WTC11 (cell line): Measurements from ENCODE around the gene GTF2H2C_2.
A peak's percentile ranks its signal among the peaks of the same experiment; 100 is the strongest.
"Not testable (repeated sequence)": the region's sequence is repeated elsewhere in the genome, so short reads cannot be mapped to it uniquely, and the experiment has no call there.

Source experiments
- ATAC-seq: fragments of 200-7000 bp; cut with Tn5 transposase; 2 replicates; pipeline ENCODE4 v1.10.0; 2021; ENCODE audit warnings: mild to moderate bottlenecking, moderate library complexity
- CTCF ChIA-PET: fragments of 300-600 bp; sonication (Branson Sonifier 250); formaldehyde crosslinking; loops from one replicate; lab custom pipeline; 2021; ENCODE audit warnings: antibody characterized with exemption; lab: Charles Lee
- POLR2A ChIA-PET: fragments of 350-600 bp; sonication (Branson Sonifier 250); formaldehyde crosslinking; loops from one replicate; lab custom pipeline; 2021; ENCODE audit warnings: antibody characterized with exemption; lab: Charles Lee
- DNase-seq: peaks from one replicate; pipeline ENCODE4 v3.0.0; 2021; ENCODE audit warnings: low spot score
- H3K27ac Mint-ChIP-seq: 2 replicates; pipeline ENCODE4 v1.8.0; 2021; ENCODE audit warnings: mixed read lengths
- H3K27me3 Mint-ChIP-seq: 2 replicates; pipeline ENCODE4 v1.8.0; 2021; ENCODE audit warnings: low read depth, mild to moderate bottlenecking, moderate library complexity, mixed read lengths
- H3K36me3 Mint-ChIP-seq: 2 replicates; pipeline ENCODE4 v1.8.0; 2021; ENCODE audit warnings: mixed read lengths
- H3K4me1 Mint-ChIP-seq: 2 replicates; pipeline ENCODE4 v1.8.0; 2022; ENCODE audit warnings: mixed read lengths
- H3K4me3 Mint-ChIP-seq: 2 replicates; pipeline ENCODE4 v1.8.0; 2021; ENCODE audit warnings: mild to moderate bottlenecking, moderate library complexity, mixed read lengths
- H3K9me3 Mint-ChIP-seq: 2 replicates; pipeline ENCODE4 v1.8.0; 2021; ENCODE audit warnings: mixed read lengths

Gene GTF2H2C_2

GRCh38 chr5:70415117-70415516, at the start of gene GTF2H2C_2:
Gene GTF2H2C_2, plus strand, starts transcription at chr5:70415368.
- H3K27ac Mint-ChIP-seq, POLR2A ChIA-PET, H3K4me3 Mint-ChIP-seq, H3K9me3 Mint-ChIP-seq, H3K36me3 Mint-ChIP-seq, DNase-seq, H3K4me1 Mint-ChIP-seq, CTCF ChIA-PET, H3K27me3 Mint-ChIP-seq: not testable (repeated sequence)
- peak; percentile 98 for ATAC-seq

- H3K27me3 Mint-ChIP-seq, DNase-seq, H3K36me3 Mint-ChIP-seq, H3K4me1 Mint-ChIP-seq, H3K9me3 Mint-ChIP-seq, POLR2A ChIA-PET, H3K27ac Mint-ChIP-seq, CTCF ChIA-PET: not testable (repeated sequence)
- peak overlapping the region; percentile 56; the same call in 1 of the 2 replicates for H3K4me3 Mint-ChIP-seq
- ATAC-seq, result peak; percentile 59
Observed at GRCh38 chr5:70400984-70401686, 14.0 kb upstream of the GTF2H2C_2 start.

DNA sequence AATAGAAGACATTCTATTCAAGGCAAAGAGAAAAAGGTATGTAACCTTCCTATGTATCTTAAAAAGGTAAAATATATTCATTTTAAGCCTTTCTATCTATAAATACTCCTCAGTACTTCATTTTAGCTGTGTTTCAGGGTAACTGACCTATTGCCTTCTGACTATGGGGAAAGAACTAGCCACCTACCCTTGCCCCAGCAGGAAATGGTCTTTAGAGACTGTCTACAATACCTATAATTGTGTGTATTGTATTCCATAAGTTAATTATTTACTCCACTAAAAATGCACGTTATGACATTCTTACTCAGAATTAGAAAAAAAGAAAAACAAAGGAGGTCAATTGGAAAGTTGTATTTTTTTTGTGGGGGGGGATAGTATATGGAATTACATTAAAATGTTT, 6.2 kb downstream of the GTF2H2C_2 start:
- ATAC-seq, H3K4me3 Mint-ChIP-seq, H3K27ac Mint-ChIP-seq, DNase-seq, H3K36me3 Mint-ChIP-seq, H3K27me3 Mint-ChIP-seq, H3K4me1 Mint-ChIP-seq, H3K9me3 Mint-ChIP-seq, POLR2A ChIA-PET, CTCF ChIA-PET: not testable (repeated sequence)

DNA sequence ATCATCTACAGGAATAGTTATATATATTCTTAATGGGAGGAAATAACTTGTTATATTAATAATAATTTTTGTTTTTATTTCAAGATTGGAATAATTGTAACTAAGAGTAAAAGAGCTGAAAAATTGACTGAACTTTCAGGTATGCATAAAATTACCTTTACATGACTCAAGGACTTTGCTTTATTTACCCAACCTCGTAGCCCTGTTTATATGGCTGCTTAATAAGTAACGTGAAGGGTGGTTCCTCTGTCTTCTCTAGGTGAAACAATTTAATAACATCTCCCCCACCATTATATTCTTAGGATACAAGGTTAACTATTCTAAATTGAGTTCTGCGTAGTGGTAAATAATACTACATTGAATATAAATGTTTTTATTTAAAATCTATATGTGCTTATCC, 8.0 kb downstream of the GTF2H2C_2 start:
- H3K27me3 Mint-ChIP-seq, H3K4me3 Mint-ChIP-seq, H3K36me3 Mint-ChIP-seq, ATAC-seq, DNase-seq, CTCF ChIA-PET, POLR2A ChIA-PET, H3K27ac Mint-ChIP-seq, H3K9me3 Mint-ChIP-seq, H3K4me1 Mint-ChIP-seq: not testable (repeated sequence)

DNA sequence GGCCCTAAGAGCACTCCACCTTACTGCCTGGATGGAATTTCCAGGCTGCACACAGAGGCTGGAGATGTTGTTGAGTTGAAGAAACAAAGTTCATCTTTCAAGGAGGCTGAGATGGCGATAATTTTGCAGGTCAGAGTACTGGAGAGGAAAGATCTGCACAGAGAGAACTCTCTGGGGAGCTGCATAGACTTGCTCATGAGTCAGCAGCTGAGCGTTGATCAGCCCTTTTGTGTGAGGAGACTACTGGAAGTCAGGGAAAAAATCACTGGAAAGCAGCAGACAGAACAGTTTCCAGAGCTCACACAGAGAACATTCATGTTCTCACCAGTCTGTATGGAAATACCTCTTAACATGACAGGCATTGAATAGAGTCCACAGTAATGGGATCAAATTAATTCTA, 23.4 kb downstream of the GTF2H2C_2 start:
- H3K36me3 Mint-ChIP-seq, CTCF ChIA-PET, POLR2A ChIA-PET, H3K4me3 Mint-ChIP-seq, H3K27ac Mint-ChIP-seq, H3K27me3 Mint-ChIP-seq, H3K4me1 Mint-ChIP-seq, ATAC-seq, H3K9me3 Mint-ChIP-seq, DNase-seq: not testable (repeated sequence)

DNA sequence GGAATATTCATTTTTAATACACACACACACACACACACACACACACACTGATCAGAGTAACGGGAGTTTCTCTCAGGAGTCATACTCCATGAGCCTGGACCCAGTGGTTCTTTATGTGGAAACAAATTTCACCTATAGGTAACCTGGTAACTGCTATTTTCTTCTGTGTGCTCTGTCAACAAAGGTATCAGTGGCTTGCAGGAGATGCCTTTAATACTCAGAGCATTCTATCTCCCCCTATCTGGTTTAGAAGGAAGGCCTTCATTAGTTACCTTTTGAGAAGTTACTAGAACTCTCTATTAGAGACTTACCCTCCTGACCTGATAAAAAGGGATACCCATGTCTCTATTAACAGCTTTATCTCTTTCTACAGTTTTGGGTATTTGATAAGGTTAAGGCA, 34.4 kb downstream of the GTF2H2C_2 start:
- H3K9me3 Mint-ChIP-seq, H3K4me3 Mint-ChIP-seq, H3K4me1 Mint-ChIP-seq, POLR2A ChIA-PET, H3K27me3 Mint-ChIP-seq, CTCF ChIA-PET, DNase-seq, H3K36me3 Mint-ChIP-seq, H3K27ac Mint-ChIP-seq: not testable (repeated sequence)
- peak; percentile 51 for ATAC-seq

DNA sequence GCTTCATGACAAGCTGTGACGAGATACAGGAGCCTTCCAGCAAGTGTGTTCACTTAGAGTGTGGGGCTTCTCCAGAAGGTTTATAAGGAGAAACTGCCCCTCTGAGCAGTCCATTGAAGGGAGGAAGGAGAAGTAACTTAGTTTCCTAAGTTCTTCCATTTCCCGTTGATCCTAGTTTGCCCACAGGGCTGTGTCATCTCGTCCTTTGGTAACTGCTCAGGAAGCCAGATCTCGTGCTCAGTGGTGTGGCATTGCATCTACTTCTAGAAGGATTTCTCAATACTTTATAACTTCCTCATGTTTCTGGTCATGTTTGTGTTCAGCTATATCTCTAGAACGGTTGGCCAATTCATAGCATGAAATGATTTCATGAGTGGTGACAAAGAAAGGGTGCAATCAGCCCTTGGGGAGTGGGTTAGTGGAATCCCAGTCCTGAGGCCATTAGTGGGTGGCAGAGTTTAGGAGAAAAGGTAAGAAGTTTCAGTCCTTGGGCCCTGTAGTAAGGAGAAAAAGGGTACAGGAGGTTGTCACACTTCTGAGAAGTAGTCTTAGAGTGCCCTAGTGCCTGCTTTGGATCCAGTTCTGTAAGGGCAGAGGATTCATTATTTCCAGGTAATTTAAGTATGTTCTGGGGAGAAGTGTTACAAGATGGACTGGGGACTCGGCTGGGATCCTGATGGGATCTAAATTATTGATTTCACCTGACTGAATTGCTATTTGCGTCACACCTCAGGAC, 36.2 kb downstream of the GTF2H2C_2 start:
- H3K27ac Mint-ChIP-seq, DNase-seq, POLR2A ChIA-PET, H3K9me3 Mint-ChIP-seq, H3K27me3 Mint-ChIP-seq, CTCF ChIA-PET, ATAC-seq, H3K36me3 Mint-ChIP-seq, H3K4me1 Mint-ChIP-seq, H3K4me3 Mint-ChIP-seq: not testable (repeated sequence)

- H3K27me3 Mint-ChIP-seq, H3K27ac Mint-ChIP-seq, H3K9me3 Mint-ChIP-seq, ATAC-seq, DNase-seq, H3K4me1 Mint-ChIP-seq, POLR2A ChIA-PET, H3K4me3 Mint-ChIP-seq, CTCF ChIA-PET, H3K36me3 Mint-ChIP-seq: not testable (repeated sequence)
Observed at GRCh38 chr5:70457093-70457492, 41.9 kb downstream of the GTF2H2C_2 start.

DNA sequence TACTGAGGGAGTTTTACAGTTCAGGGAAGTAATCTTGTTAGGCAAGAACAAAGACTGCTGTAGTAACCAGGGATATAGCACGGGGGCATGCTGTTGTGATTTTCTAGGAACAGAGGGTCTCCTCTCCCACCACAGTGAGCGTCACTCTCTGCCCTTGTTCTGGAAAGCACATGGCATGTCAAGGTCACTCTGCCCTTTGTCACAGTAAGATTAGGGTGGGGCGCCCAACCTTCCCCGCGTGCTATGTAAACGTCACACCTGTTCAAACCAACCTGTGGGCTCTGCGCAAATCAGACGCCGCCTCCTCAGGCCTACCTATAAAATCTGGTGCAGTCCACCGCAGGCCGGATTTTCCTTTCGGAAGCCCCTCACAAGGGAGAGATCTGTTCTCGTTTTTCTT, 44.0 kb downstream of the GTF2H2C_2 start:
- H3K4me1 Mint-ChIP-seq, POLR2A ChIA-PET, H3K4me3 Mint-ChIP-seq, H3K27me3 Mint-ChIP-seq, H3K27ac Mint-ChIP-seq, H3K9me3 Mint-ChIP-seq, CTCF ChIA-PET, H3K36me3 Mint-ChIP-seq, ATAC-seq: not testable (repeated sequence)
- peak; percentile 6 for DNase-seq

DNA sequence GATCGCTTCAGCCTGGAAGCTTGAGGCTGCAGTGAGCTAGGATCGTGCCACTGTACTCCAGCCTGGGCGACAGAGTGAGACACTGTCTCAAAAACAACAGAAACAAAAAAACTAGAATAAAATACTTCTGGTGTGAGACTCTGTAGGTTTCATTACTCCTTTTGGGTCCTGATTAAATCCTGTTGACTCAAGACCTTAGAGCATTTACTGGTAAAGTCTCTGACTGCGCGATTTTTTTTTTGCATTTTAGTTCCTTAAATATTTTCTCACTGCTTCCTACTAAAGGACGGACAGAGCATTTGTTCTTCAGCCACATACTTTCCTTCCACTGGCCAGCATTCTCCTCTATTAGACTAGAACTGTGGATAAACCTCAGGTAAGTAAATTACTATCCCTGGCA, 46.8 kb downstream of the GTF2H2C_2 start:
- CTCF ChIA-PET, ATAC-seq, H3K27ac Mint-ChIP-seq, H3K27me3 Mint-ChIP-seq, H3K4me1 Mint-ChIP-seq, DNase-seq, H3K36me3 Mint-ChIP-seq, H3K9me3 Mint-ChIP-seq, H3K4me3 Mint-ChIP-seq, POLR2A ChIA-PET: not testable (repeated sequence)

- ATAC-seq, result peak; percentile 71
- H3K36me3 Mint-ChIP-seq, POLR2A ChIA-PET, H3K9me3 Mint-ChIP-seq, H3K27ac Mint-ChIP-seq, H3K4me1 Mint-ChIP-seq, H3K27me3 Mint-ChIP-seq, CTCF ChIA-PET, DNase-seq, H3K4me3 Mint-ChIP-seq: not testable (repeated sequence)
Observed at GRCh38 chr5:70464019-70464637, 49.0 kb downstream of the GTF2H2C_2 start.

GRCh38 chr5:70469926-70470509, 54.9 kb downstream of the GTF2H2C_2 start:
- H3K27me3 Mint-ChIP-seq, CTCF ChIA-PET, POLR2A ChIA-PET, H3K27ac Mint-ChIP-seq, DNase-seq, H3K9me3 Mint-ChIP-seq, H3K4me3 Mint-ChIP-seq, H3K4me1 Mint-ChIP-seq, H3K36me3 Mint-ChIP-seq: not testable (repeated sequence)
- ATAC-seq, result 0 out of 2 replicates have a peak, but pooled peaks have one; percentile 24
